IPS-11a (cell line): ENCODE results near the gene ZFPM1.
"Not testable (repeated sequence)": the region's sequence is repeated elsewhere in the genome, so short reads cannot be mapped to it uniquely, and the experiment has no call there.

Experiments
- H3K4me3 ChIP-seq: one replicate; pipeline ENCODE4 v1.5.1; 2013; ENCODE audit warnings: low read depth, low read length, control low read depth

The ZFPM1 gene

DNA sequence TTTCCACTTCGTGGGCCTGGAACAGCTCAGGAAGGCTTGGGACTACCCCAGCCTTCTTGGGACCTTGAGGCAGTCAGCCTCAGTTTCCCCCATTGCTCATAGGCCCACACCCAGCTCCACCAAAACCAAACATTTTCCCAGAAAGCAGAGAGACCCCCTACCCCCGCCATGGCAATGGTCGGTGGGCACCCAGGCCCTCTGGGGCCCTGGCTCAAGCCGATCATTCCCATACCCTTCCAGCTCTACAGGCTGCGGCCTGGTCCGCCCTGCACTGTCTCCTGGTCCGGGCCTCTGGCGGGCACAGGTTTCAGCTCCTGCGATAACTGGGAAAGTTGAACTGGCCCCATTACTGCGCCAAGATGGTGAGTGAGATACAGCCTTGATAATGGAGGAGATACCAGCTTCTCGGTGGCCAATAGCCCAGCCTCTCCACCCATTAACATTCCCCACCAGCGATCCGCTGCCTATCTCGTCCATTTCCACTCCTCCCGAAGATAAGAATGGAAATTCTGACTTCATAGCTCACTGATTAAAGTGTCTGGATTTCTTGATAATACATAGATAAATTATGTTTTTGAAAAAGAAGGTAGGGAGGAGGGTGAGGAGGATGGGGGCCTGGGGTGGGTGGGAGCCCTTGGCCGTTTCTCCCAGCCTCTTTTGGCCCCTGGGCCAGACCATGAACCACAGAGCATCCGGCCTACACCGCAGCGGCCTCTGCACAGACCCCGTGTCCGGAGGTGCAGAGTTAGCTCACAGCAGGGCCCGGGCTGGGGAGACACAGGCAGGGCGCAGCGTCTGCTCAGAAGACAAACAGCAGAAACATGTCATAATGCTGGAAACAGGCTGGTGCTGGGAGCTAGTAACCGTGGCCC lies 11.6 kb downstream of the ZFPM1 start:
- no peak overlapping the region for H3K4me3 ChIP-seq

DNA sequence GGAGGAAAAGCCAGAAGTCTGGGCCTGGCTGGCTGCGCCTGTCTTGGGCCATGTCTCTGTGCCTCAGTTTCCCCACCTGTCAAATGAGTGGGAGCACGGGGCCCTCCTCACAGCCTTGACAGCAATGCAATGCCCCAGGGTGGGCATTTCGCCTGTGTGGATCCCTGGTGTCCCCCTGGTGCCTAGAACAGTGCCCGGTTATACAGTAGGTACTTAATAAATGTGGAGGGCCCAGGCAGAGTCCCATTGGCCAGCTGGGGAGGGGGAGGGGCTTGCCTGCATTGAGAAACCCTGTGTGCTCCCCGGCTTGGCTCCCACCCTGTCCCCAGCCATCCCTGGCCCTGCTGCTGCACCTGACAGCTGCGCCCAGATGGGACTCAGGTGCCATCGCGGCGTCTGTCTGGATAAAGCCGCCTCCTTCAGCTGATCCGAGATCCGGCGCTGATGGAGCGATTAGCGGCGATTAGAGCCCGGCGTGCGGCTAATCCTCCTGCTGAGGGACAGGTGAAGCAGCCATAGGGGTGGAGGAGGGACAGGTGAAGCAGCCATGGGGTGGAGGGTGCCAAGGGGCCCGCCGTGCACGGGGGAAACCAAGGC lies 12.4 kb downstream of the ZFPM1 start:
- no peak overlapping the region for H3K4me3 ChIP-seq

DNA sequence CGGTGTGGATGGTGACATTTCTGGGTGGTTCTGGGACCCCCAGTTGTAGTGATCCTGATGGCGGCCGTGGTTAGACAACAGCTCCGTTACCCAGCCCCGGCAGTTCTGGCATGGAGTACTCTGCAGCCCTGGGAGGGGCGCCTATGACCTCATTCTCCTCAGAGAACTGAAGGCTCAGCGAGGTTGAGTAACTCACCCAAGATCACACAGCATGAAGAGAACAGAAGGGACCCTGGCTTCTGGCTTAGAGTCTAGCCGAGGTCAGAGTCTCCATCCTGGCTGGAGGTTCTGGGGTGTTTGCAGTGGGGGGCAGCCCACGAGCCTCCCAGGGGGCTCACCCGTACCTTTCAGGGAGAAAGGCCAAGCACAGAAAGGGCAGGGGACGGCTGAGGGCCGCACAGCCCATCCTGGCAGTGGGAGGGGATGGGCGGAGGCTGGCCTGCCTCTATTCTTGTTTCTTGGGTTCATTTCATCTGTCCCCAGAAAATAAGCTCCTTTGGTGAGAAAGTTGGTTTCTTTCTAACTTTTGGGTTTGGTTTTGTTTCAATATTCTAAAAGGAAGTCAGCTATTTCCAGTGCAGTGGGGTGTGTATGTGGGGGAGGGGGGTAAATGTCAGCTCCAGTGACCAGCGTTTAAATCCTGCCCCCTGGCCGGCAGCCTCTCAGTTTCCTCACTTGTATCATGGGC lies 13.2 kb downstream of the ZFPM1 start:
- no peak overlapping the region for H3K4me3 ChIP-seq

DNA sequence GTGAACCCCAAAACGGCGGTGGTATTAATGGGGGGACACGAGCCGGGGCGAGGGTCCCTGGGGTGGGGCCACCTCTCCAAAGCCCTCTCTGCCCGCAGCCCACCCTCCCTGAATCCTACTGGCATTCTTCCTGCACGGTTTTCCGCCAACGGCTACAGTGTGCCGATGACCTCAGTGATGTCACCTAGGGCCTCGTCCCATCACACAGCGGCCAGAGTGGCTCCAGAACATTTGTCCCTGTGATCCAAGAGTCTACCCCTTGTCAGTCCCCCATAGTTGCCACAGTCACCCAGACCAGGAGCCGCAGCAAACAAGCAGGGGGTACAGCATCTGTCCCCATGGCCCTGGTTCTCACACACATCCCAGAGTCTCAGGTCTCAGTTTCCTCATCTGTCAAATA lies 13.9 kb downstream of the ZFPM1 start:
- no peak overlapping the region for H3K4me3 ChIP-seq

GRCh38 chr16:88467541-88467944 lies 14.5 kb downstream of the ZFPM1 start:
- H3K4me3 ChIP-seq = no peak overlapping the region

DNA sequence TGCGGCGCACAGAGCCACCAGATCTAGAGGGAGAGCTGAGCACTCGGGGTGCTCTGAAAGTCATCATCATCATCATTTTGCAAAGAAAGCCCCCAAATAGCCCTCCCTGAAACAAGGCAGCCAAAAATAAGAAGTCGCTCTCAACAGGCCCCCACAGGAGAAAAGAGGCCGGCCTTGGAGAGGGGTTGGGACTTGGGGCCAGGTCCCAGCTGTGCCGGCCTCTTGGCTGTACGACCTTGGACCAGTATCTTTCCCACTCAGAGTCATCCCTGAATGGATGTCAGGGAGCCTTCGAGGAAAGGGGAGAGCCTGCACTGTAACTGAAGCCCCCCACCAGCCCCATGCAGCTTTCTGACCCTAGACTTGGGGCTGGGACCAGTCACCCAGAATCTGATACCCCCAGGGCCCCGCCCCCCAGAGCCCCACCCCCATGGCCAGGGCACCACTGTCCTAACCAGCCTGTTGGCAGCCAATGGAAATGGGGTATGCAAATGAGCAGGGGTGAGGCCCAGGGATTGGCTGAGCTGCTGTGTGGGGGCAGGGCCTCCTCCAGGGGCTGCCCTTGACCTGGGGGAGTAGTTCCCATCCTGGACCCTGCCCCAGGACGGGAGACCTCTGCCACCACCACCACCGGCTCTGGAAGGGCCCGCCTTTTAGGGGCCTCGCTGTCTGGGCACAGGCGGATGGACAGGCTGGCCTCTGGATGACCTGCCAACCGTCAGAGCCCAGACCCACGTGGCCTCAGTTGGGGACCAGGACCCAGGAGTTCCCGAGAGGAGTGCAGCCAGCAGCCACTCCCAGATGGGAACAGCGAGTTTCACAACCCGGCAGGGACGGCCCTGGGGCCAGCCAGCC lies 15.4 kb downstream of the ZFPM1 start:
- no peak overlapping the region for H3K4me3 ChIP-seq

DNA sequence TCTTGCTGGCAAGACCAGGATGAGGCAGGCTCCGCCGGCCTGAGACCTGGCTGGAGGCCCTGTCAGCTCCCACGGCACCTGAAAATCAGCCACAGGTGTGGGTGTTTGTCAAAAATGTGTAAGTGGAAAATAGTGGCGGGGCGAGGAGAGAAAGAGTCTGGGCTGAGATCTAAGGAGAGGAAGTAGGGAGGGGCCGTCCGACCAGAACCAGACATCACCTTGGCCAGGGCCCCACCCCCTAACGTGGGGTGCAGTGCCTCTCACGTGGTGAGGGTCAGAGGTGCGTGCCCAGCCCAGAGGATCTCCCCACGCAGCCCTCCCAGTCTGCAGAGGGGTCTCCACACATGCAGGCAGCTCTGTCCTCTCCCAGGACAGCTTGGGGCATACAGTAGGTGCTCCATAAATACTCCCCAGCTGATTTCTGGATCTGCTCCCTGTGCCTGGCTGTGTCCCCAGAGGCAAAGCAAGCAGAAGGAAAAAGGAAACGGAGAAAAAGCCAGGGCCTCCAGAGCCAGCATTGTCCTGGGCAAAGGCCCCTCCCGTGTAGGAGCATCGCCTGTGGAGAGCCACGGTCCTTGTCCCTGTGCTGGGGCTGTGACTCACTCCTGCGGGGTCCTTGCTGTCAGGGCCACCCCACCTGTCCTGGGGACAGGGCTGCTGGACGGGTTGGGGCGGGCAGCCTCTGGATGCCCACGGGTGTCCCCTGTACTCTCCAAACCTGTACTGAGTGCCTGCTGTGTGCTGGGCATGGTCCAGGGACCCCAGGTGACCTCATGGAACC lies 16.7 kb downstream of the ZFPM1 start:
- H3K4me3 ChIP-seq = no peak overlapping the region

- not testable (repeated sequence) for H3K4me3 ChIP-seq
These were observed 17.3 kb downstream of the ZFPM1 start for GRCh38 chr16:88470396-88470680.

DNA sequence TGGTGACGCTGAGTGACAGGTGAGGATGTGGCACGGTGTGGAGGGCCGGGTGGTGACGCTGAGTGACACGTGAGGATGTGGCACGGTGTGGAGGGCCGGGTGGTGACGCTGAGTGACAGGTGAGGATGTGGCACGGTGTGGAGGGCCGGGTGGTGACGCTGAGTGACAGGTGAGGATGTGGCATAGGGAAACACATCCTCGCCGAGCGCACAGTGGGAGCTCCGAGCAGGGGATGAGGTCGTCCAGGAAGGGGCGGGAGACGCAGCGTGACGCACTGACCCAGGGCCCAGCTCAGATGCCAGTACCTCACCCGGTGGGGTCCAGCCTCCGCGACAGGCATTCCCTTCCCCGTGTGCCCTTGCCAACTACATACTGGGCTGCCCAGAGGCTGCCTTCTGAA lies 17.6 kb downstream of the ZFPM1 start:
- H3K4me3 ChIP-seq = not testable (repeated sequence)

GRCh38 chr16:88471115-88471514 lies 18.0 kb downstream of the ZFPM1 start:
- no peak overlapping the region for H3K4me3 ChIP-seq

DNA sequence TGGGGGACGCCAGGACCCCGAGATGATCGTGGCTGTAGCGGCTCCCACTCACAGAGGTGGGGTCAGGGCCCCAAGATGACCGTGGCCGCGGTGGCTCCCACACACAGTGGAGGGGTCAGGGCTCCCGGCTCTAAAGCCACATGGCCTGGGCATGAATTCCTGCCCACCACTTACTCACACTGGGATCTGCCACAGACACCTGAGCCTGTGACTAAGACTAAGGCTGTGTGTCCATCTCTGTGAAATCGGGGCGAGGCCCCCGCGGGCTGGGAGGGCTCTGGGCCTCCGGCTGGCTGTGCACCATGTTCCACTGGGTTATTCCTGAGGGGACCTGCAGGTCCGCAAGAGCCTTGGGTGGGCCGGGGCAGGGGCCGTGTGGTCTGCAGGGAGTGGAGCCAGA lies 18.5 kb downstream of the ZFPM1 start:
- no peak overlapping the region for H3K4me3 ChIP-seq

DNA sequence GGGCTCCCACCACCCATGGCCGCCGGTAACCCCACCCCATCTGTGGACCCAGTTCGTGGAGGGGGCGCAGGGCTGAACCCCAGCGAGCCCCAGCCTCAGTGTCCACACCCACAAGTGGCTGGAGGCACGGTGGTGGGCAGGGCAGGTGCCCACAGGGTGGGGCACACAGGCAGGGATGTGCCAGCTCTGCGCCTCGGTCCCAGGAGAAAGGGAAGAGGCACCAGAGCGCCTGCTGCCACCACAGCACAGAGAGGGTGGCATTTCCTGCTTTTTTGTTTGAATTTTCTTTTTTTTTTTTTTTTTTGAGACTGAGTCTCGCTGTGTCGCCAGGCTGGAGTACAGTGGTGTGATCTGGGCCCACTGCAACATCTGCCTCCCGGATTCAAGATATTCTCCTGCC lies 19.0 kb downstream of the ZFPM1 start:
- H3K4me3 ChIP-seq = no peak overlapping the region

DNA sequence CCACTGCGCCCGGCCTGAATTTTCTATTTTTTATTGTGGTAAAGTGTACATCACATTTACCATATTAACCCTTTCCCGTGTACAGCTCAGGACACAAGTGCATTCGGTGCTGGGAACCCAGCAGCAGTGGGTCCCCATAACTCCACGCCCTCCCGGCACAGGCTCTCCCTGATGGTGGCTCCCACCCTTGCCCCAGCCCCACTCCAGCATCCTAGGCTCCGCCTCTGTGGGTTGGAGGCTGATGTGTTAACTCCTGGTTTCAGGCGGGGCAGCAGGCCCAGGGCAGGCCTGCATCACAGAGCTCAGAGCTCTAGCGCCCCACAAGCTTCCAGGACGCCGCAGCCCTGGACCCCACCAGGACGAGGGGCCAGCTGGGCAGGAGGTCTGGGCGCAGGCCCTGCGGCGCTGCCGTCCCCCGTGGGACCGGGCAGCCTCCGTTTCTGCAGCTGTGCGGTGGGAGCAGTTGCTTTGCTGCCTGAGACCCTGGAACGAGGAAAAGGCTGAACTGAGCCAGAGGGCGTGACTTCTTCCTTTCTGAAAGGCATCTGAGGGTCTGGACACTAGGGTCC lies 19.6 kb downstream of the ZFPM1 start:
- no peak overlapping the region for H3K4me3 ChIP-seq

GRCh38 chr16:88473666-88474534 lies 20.8 kb downstream of the ZFPM1 start:
- no peak overlapping the region for H3K4me3 ChIP-seq

DNA sequence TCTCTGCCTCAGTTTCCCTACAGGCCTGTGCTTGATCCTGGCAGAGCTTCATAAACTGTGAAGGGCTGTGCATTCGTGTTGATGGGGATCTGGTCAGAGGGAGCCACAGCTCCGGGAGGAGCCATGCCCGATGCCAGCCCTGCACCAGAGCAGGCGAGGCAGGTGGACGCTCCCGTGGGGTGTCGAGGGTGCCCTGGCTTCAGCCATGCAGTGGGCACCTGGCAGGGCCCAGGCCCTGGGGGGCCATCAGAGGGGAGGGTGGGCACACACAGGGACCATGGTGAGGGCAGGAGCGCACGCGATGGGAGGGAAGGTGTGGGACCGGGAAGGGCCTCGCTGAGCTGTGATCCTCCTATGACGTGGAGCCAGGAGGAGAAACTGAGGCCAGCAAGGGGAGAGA lies 22.0 kb downstream of the ZFPM1 start:
- H3K4me3 ChIP-seq = no peak overlapping the region

GRCh38 chr16:88476203-88476602 lies 23.1 kb downstream of the ZFPM1 start:
- H3K4me3 ChIP-seq = no peak overlapping the region

DNA sequence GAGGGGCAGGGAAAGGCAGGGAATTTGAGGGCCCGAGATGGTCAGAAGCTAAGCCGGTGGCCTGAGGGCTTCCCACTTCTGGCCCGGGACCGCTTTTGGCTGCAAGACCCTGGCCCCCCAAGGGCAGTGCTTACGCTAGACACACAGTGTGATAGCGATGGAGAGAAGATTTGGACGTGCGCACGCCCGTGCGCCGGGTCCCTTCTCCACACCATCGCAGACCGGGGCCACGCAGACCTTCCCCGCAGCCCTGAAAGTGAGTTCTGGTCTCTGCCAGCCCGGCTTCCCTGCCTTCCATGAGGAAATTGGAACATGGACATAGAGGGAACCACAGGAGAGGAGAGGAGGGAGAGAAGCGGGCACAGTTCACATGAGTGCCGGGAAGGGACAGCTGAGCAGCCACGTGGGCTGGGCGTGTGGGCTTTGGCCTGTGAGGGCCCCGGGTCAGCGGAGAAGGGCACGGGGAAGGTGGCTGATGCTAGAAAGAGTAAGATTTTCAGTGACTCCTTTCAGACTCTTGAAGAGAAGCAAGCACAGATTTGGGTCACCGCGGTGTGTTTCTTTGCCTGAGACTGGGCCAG lies 23.8 kb downstream of the ZFPM1 start:
- no peak overlapping the region for H3K4me3 ChIP-seq

- no peak overlapping the region for H3K4me3 ChIP-seq
These were observed 24.8 kb downstream of the ZFPM1 start for GRCh38 chr16:88477631-88478519.
